Fibroblast of skin of right biceps (primary cell): ENCODE measurements around the gene CDH5.

ENCODE experiments used
- DNase-seq: peaks from one replicate; pipeline ENCODE4 v3.0.0-alpha.2; 2013

Gene CDH5

DNA sequence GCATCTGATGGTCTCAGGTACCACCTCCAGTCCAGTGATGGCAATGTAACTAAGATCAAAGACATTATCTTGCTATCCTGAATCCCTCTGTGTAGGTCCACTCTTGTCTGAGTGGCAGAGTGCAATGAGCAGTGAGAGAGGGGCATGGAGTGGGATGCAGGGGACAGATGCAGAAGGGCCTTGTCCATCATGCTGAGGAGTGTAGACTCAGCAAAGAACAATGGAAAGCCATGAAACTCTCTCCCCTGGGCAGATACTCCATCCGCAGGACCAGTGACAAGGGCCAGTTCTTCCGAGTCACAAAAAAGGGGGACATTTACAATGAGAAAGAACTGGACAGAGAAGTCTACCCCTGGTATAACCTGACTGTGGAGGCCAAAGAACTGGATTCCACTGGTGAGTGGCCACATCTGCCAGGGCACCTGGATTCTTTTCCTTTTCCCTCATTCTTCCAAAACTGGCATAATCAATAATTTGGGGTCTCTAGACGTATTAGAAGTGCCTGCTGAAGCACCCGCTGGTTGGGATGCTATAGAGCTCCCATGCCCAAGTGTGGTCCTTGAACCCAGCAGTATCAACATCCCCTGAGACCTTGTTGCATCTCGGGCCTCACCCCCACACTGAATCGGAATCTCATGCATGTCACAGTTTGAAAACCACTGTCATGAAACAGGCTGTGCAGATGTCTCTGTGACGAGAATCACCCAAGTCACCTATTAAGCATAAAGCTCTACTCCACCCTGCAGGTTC, 29.5 kb downstream of the CDH5 start:
- DNase-seq = no peak

GRCh38 chr16:66397736-66398433, 31.4 kb downstream of the CDH5 start:
- no peak for DNase-seq

DNA sequence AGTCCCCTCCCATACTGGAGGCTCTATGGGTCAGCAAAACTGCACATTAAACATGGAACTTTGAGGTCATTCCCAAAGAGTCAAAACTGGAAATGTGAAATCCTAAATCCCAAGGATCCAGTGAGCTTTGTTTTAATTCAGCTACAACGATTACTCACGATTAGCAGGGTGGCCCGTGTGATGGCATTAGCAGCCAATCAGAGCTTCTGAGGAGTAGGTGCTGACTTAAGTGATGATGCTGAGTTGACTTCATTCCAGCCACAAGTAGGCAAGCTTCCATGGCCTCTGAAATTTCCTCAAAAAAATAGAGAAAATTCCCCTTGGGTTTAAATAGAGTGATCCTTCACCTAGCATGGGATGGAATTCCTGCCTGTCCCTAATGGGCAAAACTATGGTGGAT, 32.5 kb downstream of the CDH5 start:
- DNase-seq = peak; percentile 37

- DNase-seq = peak; percentile 23
These were observed 33.4 kb downstream of the CDH5 start for GRCh38 chr16:66399930-66400329.

GRCh38 chr16:66400503-66401380, 34.3 kb downstream of the CDH5 start:
- no peak for DNase-seq

DNA sequence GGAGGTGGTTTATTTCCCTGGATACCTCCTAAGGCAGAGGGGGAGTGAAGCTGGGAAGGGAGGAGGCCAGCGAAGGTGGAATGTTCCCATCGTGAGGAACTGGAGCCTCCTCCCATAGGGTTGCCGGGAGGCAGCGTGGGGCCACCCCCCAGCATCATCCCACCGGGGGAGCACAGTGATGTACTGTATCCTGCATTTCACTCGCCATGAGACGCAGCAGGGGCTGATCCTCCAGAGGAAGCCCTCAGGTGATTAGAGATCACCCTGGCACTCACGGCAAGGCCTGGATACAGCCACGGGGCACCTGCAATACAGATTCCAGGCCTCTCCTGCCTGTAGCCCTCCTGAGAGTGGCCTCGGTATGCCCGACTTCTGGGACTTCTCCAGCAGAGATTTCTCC, 35.1 kb downstream of the CDH5 start:
- DNase-seq = no peak

GRCh38 chr16:66402166-66402565, 35.7 kb downstream of the CDH5 start:
- no peak for DNase-seq

DNA sequence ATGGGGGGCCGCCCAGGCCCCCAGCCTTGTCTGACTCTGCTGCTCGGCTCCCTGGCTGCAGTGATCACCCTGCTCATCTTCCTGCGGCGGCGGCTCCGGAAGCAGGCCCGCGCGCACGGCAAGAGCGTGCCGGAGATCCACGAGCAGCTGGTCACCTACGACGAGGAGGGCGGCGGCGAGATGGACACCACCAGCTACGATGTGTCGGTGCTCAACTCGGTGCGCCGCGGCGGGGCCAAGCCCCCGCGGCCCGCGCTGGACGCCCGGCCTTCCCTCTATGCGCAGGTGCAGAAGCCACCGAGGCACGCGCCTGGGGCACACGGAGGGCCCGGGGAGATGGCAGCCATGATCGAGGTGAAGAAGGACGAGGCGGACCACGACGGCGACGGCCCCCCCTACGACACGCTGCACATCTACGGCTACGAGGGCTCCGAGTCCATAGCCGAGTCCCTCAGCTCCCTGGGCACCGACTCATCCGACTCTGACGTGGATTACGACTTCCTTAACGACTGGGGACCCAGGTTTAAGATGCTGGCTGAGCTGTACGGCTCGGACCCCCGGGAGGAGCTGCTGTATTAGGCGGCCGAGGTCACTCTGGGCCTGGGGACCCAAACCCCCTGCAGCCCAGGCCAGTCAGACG, 36.2 kb downstream of the CDH5 start:
- no peak for DNase-seq

DNA sequence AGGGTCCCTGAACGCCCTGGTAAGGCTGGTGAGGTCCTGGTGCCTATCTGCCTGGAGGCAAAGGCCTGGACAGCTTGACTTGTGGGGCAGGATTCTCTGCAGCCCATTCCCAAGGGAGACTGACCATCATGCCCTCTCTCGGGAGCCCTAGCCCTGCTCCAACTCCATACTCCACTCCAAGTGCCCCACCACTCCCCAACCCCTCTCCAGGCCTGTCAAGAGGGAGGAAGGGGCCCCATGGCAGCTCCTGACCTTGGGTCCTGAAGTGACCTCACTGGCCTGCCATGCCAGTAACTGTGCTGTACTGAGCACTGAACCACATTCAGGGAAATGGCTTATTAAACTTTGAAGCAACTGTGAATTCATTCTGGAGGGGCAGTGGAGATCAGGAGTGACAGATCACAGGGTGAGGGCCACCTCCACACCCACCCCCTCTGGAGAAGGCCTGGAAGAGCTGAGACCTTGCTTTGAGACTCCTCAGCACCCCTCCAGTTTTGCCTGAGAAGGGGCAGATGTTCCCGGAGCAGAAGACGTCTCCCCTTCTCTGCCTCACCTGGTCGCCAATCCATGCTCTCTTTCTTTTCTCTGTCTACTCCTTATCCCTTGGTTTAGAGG, 37.1 kb downstream of the CDH5 start:
- DNase-seq = no peak

GRCh38 chr16:66405057-66405783, 38.7 kb downstream of the CDH5 start:
- DNase-seq = no peak

DNA sequence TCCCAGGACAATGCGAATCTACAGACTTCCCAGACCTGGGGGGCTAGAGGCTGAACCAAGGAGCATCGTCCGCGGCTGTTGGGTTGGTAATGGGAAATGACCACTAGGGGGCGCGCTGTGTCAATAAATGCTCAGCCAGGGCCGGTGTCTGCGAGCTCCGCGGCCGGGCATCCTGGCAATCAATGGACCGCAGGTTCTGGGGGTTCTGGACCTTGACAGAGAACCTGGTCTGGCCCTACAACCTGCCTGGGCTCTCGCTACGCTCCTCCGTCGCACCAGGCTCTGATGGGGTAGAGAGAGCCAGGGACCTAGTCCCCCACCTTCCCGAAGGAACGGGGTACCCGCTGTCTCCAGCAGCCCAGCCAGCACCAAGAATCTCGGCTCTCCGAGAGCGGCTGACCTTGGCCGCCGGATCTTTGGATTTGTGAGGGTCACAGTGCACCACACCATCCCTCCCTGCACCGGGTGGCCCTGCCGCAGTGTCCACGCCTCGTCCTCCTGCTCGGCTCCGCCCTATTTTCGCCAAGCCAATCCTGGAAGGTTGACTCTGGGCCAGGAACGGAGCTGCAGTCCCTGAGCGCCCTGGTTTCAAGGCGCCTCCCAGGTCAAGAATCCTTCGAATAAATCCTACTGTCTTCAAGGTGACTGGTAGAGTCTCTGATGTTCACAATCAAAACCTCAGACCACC, 40.2 kb downstream of the CDH5 start:
- DNase-seq = peak; percentile 57

- DNase-seq = peak; percentile 62
These were observed 41.9 kb downstream of the CDH5 start for GRCh38 chr16:66408163-66409048.

GRCh38 chr16:66409156-66409555, 42.7 kb downstream of the CDH5 start:
- DNase-seq = peak; percentile 79

GRCh38 chr16:66412182-66412581, 45.7 kb downstream of the CDH5 start:
- DNase-seq = no peak

DNA sequence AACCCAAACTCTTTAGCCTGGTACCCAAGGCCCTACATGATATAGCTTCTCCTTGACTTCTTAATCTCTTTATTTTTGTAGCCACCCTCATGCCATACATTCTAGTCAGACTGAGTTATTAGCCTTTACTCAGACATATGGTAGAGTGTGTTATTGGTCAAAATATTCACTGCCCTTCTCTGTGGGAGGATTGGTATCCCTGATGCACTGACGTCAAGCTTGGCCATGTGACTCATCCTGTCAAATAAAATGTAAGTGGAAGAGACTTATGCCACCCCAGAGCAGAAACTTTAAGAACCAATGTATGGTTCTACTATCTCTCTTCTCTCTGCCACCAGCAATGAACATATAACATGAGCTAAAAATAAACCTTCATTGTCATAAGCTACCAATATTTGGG, 48.4 kb downstream of the CDH5 start:
- peak; percentile 68 for DNase-seq

GRCh38 chr16:66416136-66416535, 49.6 kb downstream of the CDH5 start:
- no peak for DNase-seq

DNA sequence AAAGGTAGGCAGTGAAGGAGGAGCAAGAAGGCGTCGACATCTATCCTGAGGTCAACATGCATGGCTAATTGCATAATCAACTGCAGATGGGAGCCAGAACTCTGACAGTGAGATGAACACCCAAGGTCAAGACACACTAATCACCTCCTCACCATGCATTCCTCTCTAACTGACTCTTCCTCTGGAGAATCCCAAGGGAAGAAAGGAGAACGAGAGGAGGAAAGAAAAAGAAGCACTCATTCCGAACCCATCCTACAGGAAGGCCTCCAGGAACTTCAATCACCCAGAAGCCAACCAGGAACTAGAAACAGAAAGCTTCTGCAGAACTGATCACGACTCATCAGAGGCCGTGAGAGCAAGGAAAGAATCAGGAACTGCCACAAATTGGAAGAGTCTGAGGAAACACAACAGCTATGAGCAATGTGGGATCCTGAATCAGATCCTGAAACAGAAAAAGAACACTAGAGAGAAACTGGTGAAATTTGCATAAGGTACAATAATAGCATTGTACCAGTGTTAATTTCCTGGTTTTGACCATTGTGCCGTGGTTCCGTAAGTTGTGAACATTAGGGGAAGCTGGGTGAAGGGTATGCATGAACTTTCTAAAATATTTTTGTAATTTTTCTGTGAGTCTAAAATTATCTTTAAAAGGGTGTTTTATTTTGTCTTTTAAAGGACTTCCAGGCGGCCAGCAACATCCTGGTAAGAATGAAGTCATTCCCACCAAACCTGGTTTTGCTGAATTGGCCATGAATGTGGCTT, 50.6 kb downstream of the CDH5 start:
- DNase-seq = peak; percentile 92

GRCh38 chr16:66418165-66418962, 51.9 kb downstream of the CDH5 start:
- no peak for DNase-seq

GRCh38 chr16:66419527-66419926, 53.0 kb downstream of the CDH5 start:
- no peak for DNase-seq
